Activated CD4-positive, alpha-beta T cell treated with anti-CD3 and anti-CD28 coated beads for 48 hours (primary cell): ENCODE data around the gene LRRC1.
A peak's percentile ranks its signal among the peaks of the same experiment; 100 is the strongest.
"Not testable (repeated sequence)": the region's sequence is repeated elsewhere in the genome, so short reads cannot be mapped to it uniquely, and the experiment has no call there.

ENCODE experiments used
- DNase-seq: peaks from one replicate; pipeline ENCODE4 v3.0.0-alpha.2; 2020

Gene LRRC1

GRCh38 chr6:53794720-53795339 is at the start of gene LRRC1:
Gene LRRC1, plus strand, starts transcription at chr6:53795005. Its CDS starts 252 bp downstream, at chr6:53795257.
- peak; percentile 87 for DNase-seq

- DNase-seq: no peak
Observed at GRCh38 chr6:53746442-53747103, 48.2 kb upstream of the LRRC1 start.

GRCh38 chr6:53750052-53750650 is 44.7 kb upstream of the LRRC1 start:
- DNase-seq: no peak

GRCh38 chr6:53751417-53751816 is 43.4 kb upstream of the LRRC1 start:
- no peak for DNase-seq

GRCh38 chr6:53752440-53752839 is 42.4 kb upstream of the LRRC1 start:
- no peak for DNase-seq

GRCh38 chr6:53752856-53753255 is 41.9 kb upstream of the LRRC1 start:
- DNase-seq: no peak

GRCh38 chr6:53754330-53754729 is 40.5 kb upstream of the LRRC1 start:
- DNase-seq: no peak

GRCh38 chr6:53756396-53756795 is 38.4 kb upstream of the LRRC1 start:
- no peak for DNase-seq

- no peak for DNase-seq
Observed at GRCh38 chr6:53758496-53758895, 36.3 kb upstream of the LRRC1 start.

- no peak for DNase-seq
Observed at GRCh38 chr6:53761036-53761435, 33.8 kb upstream of the LRRC1 start.

- DNase-seq: no peak
Observed at GRCh38 chr6:53765270-53765669, 29.5 kb upstream of the LRRC1 start.

GRCh38 chr6:53766930-53767329 is 27.9 kb upstream of the LRRC1 start:
- DNase-seq: no peak

GRCh38 chr6:53767941-53768340 is 26.9 kb upstream of the LRRC1 start:
- no peak for DNase-seq

GRCh38 chr6:53768636-53769035 is 26.2 kb upstream of the LRRC1 start:
- no peak for DNase-seq

GRCh38 chr6:53770780-53771249 is 24.0 kb upstream of the LRRC1 start:
- no peak for DNase-seq

- no peak for DNase-seq
Observed at GRCh38 chr6:53771785-53772624, 22.8 kb upstream of the LRRC1 start.

- DNase-seq: no peak
Observed at GRCh38 chr6:53773044-53773696, 21.6 kb upstream of the LRRC1 start.

GRCh38 chr6:53776152-53776551 is 18.7 kb upstream of the LRRC1 start:
- not testable (repeated sequence) for DNase-seq

- DNase-seq: not testable (repeated sequence)
Observed at GRCh38 chr6:53784991-53785390, 9.8 kb upstream of the LRRC1 start.

- DNase-seq: no peak
Observed at GRCh38 chr6:53786832-53787231, 8.0 kb upstream of the LRRC1 start.

GRCh38 chr6:53790886-53791285 is 3.9 kb upstream of the LRRC1 start:
- no peak for DNase-seq

- DNase-seq: no peak
Observed at GRCh38 chr6:53792016-53792415, 2.8 kb upstream of the LRRC1 start.

- DNase-seq: no peak
Observed at GRCh38 chr6:53792973-53793317, 1.9 kb upstream of the LRRC1 start.
